ENCODE measurements around the gene CCNE1. TPM values are rescaled to one million over a fixed set of nuclear protein-coding genes. Genes with fewer than 3 reads are reported as not detected.
"Not testable (repeated sequence)": the region's sequence is repeated elsewhere in the genome, so short reads cannot be mapped to it uniquely, and the experiment has no call there.

The CCNE1 gene
- polyA plus RNA-seq, 3 donors: 1.7 TPM; not detected in 2

GRCh38 chr19:29823581-29824330 is 12.0 kb downstream of the CCNE1 start:
- no peaks in the 10 kb centered on the region for H3K9me3 Mint-ChIP-seq
- peaks cover 6 to 27% of the 10 kb centered on the region in 2 donors for H3K36me3 ChIP-seq (replicated peaks in 1 of 2; ENCODE audit: control insufficient read depth in 1 of 2, insufficient read depth in 2 of 2, low read length in 2 of 2)
- H3K9ac ChIP-seq (ENCODE audit: insufficient read depth, low read length, poor library complexity, severe bottlenecking): no peak overlapping the region
- H3K4me2 ChIP-seq (replicated peaks; ENCODE audit: extremely low read depth, low read length, poor library complexity, severe bottlenecking): no peak overlapping the region
- H3K4me1 Mint-ChIP-seq: no peaks in the 10 kb centered on the region
- WGBS (ENCODE audit: insufficient coverage): 94% methylated on average over 9 of the region's 20 CpGs
- no peak overlapping the region for H3K27ac ChIP-seq (ENCODE audit: low read depth in 1 of 2, low read length in 2 of 2)
- peaks cover 31 to 47% of the 10 kb centered on the region in 2 donors for H3K36me3 Mint-ChIP-seq
- no peaks in the 10 kb centered on the region for H3K27me3 ChIP-seq (ENCODE audit: control insufficient read depth in 2 of 2, insufficient read depth in 2 of 2, low read length in 2 of 2)
- H3K79me2 ChIP-seq (ENCODE audit: insufficient read depth, low read length): no peaks in the 10 kb centered on the region
- no peaks in the 10 kb centered on the region for H3K4me1 ChIP-seq (ENCODE audit: control insufficient read depth in 1 of 2, insufficient read depth in 2 of 2, low read length in 2 of 2)
- intact Hi-C loops (cut with micrococcal nuclease): no loop called here
- TF ChIP-seq CTCF (IDR thresholded peaks at IDR 0.05): no peak
- no peaks in the 10 kb centered on the region for H4K20me1 ChIP-seq (ENCODE audit: insufficient read depth, low read length)
- no peak for DNase-seq
- no peak overlapping the region for H3K27ac Mint-ChIP-seq
- no peak overlapping the region for H2AFZ ChIP-seq (ENCODE audit: insufficient read depth, low read depth, low read length, poor library complexity, severe bottlenecking)
- H3K4me3 Mint-ChIP-seq: no peak overlapping the region
- H3K9me3 ChIP-seq (replicated peaks in 1 of 2; ENCODE audit: control insufficient read depth in 1 of 2, insufficient read depth in 1 of 2, low read length in 2 of 2): no peaks in the 10 kb centered on the region
- no peak overlapping the region for H3K4me3 ChIP-seq (replicated peaks in 1 of 3; ENCODE audit: low read depth in 2 of 3, low read length in 3 of 3)
- no peaks in the 10 kb centered on the region for H3K27me3 Mint-ChIP-seq (ENCODE audit: low read depth in 3 of 3)

- H3K9me3 Mint-ChIP-seq; DNase-seq; H3K9me3 ChIP-seq (replicated peaks in 1 of 2; ENCODE audit: control insufficient read depth in 1 of 2, insufficient read depth in 1 of 2, low read length in 2 of 2); H3K27ac Mint-ChIP-seq; H2AFZ ChIP-seq (ENCODE audit: insufficient read depth, low read depth, low read length, poor library complexity, severe bottlenecking); H3K79me2 ChIP-seq (ENCODE audit: insufficient read depth, low read length); H3K4me1 ChIP-seq (ENCODE audit: control insufficient read depth in 1 of 2, insufficient read depth in 2 of 2, low read length in 2 of 2); H3K4me3 Mint-ChIP-seq; intact Hi-C loops (cut with micrococcal nuclease); H3K4me3 ChIP-seq (replicated peaks in 1 of 3; ENCODE audit: low read depth in 2 of 3, low read length in 3 of 3); H4K20me1 ChIP-seq (ENCODE audit: insufficient read depth, low read length); H3K27me3 Mint-ChIP-seq (ENCODE audit: low read depth in 3 of 3); H3K27me3 ChIP-seq (ENCODE audit: control insufficient read depth in 2 of 2, insufficient read depth in 2 of 2, low read length in 2 of 2); H3K4me2 ChIP-seq (replicated peaks; ENCODE audit: extremely low read depth, low read length, poor library complexity, severe bottlenecking); H3K4me1 Mint-ChIP-seq; H3K9ac ChIP-seq (ENCODE audit: insufficient read depth, low read length, poor library complexity, severe bottlenecking); H3K27ac ChIP-seq (ENCODE audit: low read depth in 1 of 2, low read length in 2 of 2): not testable (repeated sequence)
- H3K36me3 Mint-ChIP-seq: peaks cover 25 to 41% of the 10 kb centered on the region in 2 donors
- H3K36me3 ChIP-seq (replicated peaks in 1 of 2; ENCODE audit: control insufficient read depth in 1 of 2, insufficient read depth in 2 of 2, low read length in 2 of 2): peaks cover 6 to 17% of the 10 kb centered on the region in 2 donors
- 95% methylated on average over 4 of the region's 8 CpGs for WGBS (ENCODE audit: insufficient coverage)
These were observed 13.5 kb downstream of the CCNE1 start for GRCh38 chr19:29825263-29825662.
